Astrocyte (in vitro differentiated cells and primary cell): ENCODE measurements around the gene SEC63.

ENCODE experiments used
- EZH2 ChIP-seq: IDR thresholded peaks from 2 replicates; pipeline ENCODE4 v1.6.1; 2012; ENCODE audit warnings: mild to moderate bottlenecking, low read length, inconsistent platforms; ENCODE audit not compliant: insufficient read depth
- TF ChIP-seq, protein P1 (sequence below): IDR thresholded peaks from 2 replicates; pipeline ENCODE4 v1.5.1; 2011; ENCODE audit warnings: low read depth, mild to moderate bottlenecking, inconsistent platforms, low read length, moderate library complexity; ENCODE audit not compliant: insufficient read depth

DNA sequence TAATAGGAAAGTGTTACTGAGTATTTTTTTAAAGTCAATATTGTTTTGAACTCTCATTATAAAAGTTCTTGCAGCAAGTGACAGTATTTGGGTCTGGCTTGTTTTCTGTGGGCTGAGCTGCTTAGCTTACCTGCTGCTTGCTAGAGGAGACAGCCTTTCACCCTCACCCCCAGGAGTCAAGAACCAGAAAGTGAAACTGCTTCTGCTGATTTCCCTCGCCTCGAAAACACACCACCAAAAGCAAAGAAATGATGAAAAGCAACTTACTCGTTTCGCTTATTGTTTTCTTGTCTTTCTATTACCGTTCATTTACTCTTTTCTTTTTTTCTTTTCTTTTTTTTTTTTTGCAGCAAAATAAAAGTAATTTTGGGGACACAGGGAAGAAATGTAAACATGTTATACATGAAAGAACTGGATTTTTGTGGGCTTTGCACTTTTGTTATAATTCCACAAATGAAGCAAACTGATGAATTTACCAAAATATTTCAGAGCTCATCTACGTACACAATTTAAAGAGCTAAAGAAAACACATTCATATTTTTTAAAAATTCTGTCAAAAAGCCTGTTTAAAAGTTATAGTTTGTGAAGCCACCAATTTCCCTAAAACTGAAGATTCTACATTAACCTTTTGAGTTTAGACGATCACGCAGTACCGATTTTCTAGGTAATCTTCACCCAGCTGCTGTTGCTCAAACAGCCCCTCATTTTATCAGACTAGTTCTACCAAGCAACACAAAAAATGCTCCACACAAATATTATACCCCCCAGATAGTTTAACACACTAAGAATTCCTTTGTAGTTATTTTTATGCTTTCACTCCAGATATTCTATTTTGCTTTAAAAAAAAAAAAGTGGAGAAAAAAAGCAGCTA, 135.6 kb downstream of the SEC63 start:
- TF ChIP-seq, protein P1, sequence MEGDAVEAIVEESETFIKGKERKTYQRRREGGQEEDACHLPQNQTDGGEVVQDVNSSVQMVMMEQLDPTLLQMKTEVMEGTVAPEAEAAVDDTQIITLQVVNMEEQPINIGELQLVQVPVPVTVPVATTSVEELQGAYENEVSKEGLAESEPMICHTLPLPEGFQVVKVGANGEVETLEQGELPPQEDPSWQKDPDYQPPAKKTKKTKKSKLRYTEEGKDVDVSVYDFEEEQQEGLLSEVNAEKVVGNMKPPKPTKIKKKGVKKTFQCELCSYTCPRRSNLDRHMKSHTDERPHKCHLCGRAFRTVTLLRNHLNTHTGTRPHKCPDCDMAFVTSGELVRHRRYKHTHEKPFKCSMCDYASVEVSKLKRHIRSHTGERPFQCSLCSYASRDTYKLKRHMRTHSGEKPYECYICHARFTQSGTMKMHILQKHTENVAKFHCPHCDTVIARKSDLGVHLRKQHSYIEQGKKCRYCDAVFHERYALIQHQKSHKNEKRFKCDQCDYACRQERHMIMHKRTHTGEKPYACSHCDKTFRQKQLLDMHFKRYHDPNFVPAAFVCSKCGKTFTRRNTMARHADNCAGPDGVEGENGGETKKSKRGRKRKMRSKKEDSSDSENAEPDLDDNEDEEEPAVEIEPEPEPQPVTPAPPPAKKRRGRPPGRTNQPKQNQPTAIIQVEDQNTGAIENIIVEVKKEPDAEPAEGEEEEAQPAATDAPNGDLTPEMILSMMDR: no peak
- no peak for TF ChIP-seq EZH2
